ENCODE results near the gene IQCK. TPM values are rescaled to one million over a fixed set of nuclear protein-coding genes. Genes with fewer than 3 reads are reported as not detected.

The IQCK gene
- polyA plus RNA-seq, 3 donors = 5.3 to 9.2 (median 7.5) TPM

- no peak overlapping the region for H3K27ac ChIP-seq (ENCODE audit: low read depth, low read length)
- 57 to 59% (median 58%) methylated on average over 6 of the region's 6 CpGs for WGBS, 3 donors
These were observed 124.5 kb downstream of the IQCK start for GRCh38 chr16:19842426-19843157.

- 89 to 95% (median 92%) methylated on average over 1 of the region's 1 CpG for WGBS, 3 donors
- no peak overlapping the region for H3K27ac ChIP-seq (ENCODE audit: low read depth, low read length)
These were observed 125.3 kb downstream of the IQCK start for GRCh38 chr16:19843371-19843770.

- WGBS, 3 donors = 84 to 91% (median 87%) methylated on average over 11 of the region's 11 CpGs
- H3K27ac ChIP-seq (ENCODE audit: low read depth, low read length) = no peak overlapping the region
These were observed 127.0 kb downstream of the IQCK start for GRCh38 chr16:19844945-19845641.

- no peak overlapping the region for H3K27ac ChIP-seq (ENCODE audit: low read depth, low read length)
- WGBS, 3 donors = 91 to 95% (median 91%) methylated on average over 5 of the region's 5 CpGs
These were observed 128.4 kb downstream of the IQCK start for GRCh38 chr16:19846436-19846835.

- WGBS, 3 donors = 82 to 94% (median 89%) methylated on average over 3 of the region's 3 CpGs
- H3K27ac ChIP-seq (ENCODE audit: low read depth, low read length) = no peak overlapping the region
These were observed 130.7 kb downstream of the IQCK start for GRCh38 chr16:19848756-19849155.

GRCh38 chr16:19850131-19850817 is 132.2 kb downstream of the IQCK start:
- no peak overlapping the region for H3K27ac ChIP-seq (ENCODE audit: low read depth, low read length)
- 91 to 94% (median 91%) methylated on average over 11 of the region's 11 CpGs for WGBS, 3 donors

- no peak overlapping the region for H3K27ac ChIP-seq (ENCODE audit: low read depth, low read length)
- whole genome bisulfite sequencing, 3 donors = 65 to 88% (median 67%) methylated on average over 7 of the region's 7 CpGs
These were observed 133.4 kb downstream of the IQCK start for GRCh38 chr16:19851476-19851875.

GRCh38 chr16:19853132-19853741 is 135.2 kb downstream of the IQCK start:
- H3K27ac ChIP-seq (ENCODE audit: low read depth, low read length) = no peak overlapping the region
- WGBS, 3 donors = 80 to 84% (median 82%) methylated on average over 8 of the region's 8 CpGs

GRCh38 chr16:19853742-19854542 is 135.9 kb downstream of the IQCK start:
- H3K27ac ChIP-seq (ENCODE audit: low read depth, low read length) = no peak overlapping the region
- WGBS, 3 donors = 67 to 73% (median 71%) methylated on average over 7 of the region's 7 CpGs

- no peak overlapping the region for H3K27ac ChIP-seq (ENCODE audit: low read depth, low read length)
- 71 to 90% (median 75%) methylated on average over 6 of the region's 6 CpGs for whole genome bisulfite sequencing, 3 donors
These were observed 136.4 kb downstream of the IQCK start for GRCh38 chr16:19854543-19854876.

GRCh38 chr16:19856120-19856519 is 138.0 kb downstream of the IQCK start:
- H3K27ac ChIP-seq (ENCODE audit: low read depth, low read length) = no peak overlapping the region
- WGBS, 3 donors = 79 to 91% (median 89%) methylated on average over 10 of the region's 10 CpGs

GRCh38 chr16:19857593-19858339 is 139.7 kb downstream of the IQCK start:
- no peak overlapping the region for H3K27ac ChIP-seq (ENCODE audit: low read depth, low read length)
- whole genome bisulfite sequencing, 3 donors = 80 to 86% (median 84%) methylated on average over 16 of the region's 16 CpGs

- H3K27ac ChIP-seq (ENCODE audit: low read depth, low read length) = no peak overlapping the region
These were observed 140.4 kb downstream of the IQCK start for GRCh38 chr16:19858340-19859018.

GRCh38 chr16:19859166-19859565 is 141.1 kb downstream of the IQCK start:
- WGBS, 3 donors = 93 to 96% (median 93%) methylated on average over 9 of the region's 9 CpGs

More at GRCh38 chr16:19858340-19859018, 140.4 kb downstream of the IQCK start:
- WGBS, 3 donors = 76 to 87% (median 79%) methylated on average over 22 of the region's 22 CpGs

GRCh38 chr16:19859603-19860002 is 141.5 kb downstream of the IQCK start:
- H3K27ac ChIP-seq (ENCODE audit: low read depth, low read length) = no peak overlapping the region
- 93 to 96% (median 93%) methylated on average over 4 of the region's 4 CpGs for WGBS, 3 donors

More at GRCh38 chr16:19859166-19859565, 141.1 kb downstream of the IQCK start:
- no peak overlapping the region for H3K27ac ChIP-seq (ENCODE audit: low read depth, low read length)

- no peak overlapping the region for H3K27ac ChIP-seq (ENCODE audit: low read depth, low read length)
- 82 to 84% (median 83%) methylated on average over 21 of the region's 21 CpGs for WGBS, 3 donors
These were observed 142.3 kb downstream of the IQCK start for GRCh38 chr16:19860166-19861041.
